ENCODE data around the gene AFF1.
"Not testable (repeated sequence)": the region's sequence is repeated elsewhere in the genome, so short reads cannot be mapped to it uniquely, and the experiment has no call there.

Gene AFF1

DNA sequence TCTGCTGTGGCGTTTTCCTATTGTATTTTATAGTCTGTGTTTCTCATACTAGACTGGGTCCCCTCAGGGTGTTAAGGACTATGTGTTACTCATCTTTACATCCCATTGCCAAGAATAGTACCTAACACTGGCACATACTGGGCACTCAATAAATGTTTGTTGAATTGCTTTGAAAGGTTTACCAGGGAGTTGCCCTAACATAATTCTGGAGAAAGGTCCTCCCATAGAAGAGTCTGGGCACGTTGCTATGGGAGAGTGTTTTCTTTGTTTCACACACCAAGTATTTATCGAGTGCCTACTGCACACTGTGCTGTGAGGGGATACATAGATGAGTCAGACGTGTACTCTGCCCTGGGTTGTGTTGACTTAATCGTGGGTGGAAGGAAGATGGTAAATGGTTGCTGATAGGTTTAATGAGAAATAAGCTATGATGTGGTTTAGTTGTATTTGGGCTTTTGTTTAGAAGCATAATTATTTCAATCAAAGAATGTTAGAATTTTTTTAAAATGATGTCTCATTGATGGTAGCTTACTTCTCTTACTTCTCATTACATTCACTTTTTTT is 42.9 kb downstream of the AFF1 start:
- DNase-seq (ENCODE audit: low spot score), result no peak

- DNase-seq (ENCODE audit: low spot score), result no peak
Measured at GRCh38 chr4:86978709-86979108, 43.9 kb downstream of the AFF1 start.

DNA sequence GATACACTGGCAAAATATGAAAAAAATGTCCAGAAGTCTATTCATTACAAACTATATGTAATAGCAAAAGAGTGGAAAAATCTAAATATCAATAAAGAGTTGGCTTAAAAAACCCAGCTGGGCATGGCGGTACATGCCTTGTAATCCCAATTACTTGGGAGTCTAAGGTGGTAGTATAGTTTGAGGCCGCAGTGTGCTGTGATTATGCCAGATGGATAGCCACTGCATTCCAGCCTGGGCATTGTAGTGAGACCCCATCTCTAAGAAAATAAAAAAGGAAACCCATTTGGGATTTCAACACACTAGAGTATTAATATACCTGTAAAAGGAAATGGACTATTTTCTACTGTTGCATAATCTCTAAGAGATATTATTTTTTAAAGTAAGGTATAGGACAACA is 45.4 kb downstream of the AFF1 start:
- no peak for DNase-seq (ENCODE audit: low spot score)

GRCh38 chr4:86981789-86982188 is 47.0 kb downstream of the AFF1 start:
- no peak for DNase-seq (ENCODE audit: low spot score)

- DNase-seq (ENCODE audit: low spot score), result not testable (repeated sequence)
Measured at GRCh38 chr4:86985852-86986251, 51.0 kb downstream of the AFF1 start.

GRCh38 chr4:86989658-86990057 is 54.8 kb downstream of the AFF1 start:
- DNase-seq (ENCODE audit: low spot score), result not testable (repeated sequence)

GRCh38 chr4:86990510-86990909 is 55.7 kb downstream of the AFF1 start:
- DNase-seq (ENCODE audit: low spot score), result no peak

- DNase-seq (ENCODE audit: low spot score), result no peak
Measured at GRCh38 chr4:86991994-86992393, 57.2 kb downstream of the AFF1 start.

GRCh38 chr4:86993909-86994681 is 59.3 kb downstream of the AFF1 start:
- DNase-seq (ENCODE audit: low spot score), result no peak

- DNase-seq (ENCODE audit: low spot score), result no peak
Measured at GRCh38 chr4:86994686-86995085, 59.9 kb downstream of the AFF1 start.

DNA sequence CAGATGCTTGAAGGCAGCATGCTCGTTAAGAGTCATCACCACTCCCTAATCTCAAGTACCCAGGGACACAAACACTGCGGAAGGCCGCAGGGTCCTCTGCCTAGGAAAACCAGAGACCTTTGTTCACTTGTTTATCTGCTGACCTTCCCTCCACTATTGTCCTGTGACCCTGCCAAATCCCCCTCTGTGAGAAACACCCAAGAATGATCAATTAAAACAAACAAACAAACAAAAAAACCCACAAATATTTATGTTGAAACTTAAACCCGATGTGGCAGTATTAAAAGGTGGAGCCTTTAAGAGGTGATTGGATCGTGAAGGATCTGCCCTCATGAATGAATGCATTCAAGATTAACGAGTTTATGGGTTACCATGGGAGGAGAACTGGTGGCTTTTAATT is 61.7 kb downstream of the AFF1 start:
- not testable (repeated sequence) for DNase-seq (ENCODE audit: low spot score)

DNA sequence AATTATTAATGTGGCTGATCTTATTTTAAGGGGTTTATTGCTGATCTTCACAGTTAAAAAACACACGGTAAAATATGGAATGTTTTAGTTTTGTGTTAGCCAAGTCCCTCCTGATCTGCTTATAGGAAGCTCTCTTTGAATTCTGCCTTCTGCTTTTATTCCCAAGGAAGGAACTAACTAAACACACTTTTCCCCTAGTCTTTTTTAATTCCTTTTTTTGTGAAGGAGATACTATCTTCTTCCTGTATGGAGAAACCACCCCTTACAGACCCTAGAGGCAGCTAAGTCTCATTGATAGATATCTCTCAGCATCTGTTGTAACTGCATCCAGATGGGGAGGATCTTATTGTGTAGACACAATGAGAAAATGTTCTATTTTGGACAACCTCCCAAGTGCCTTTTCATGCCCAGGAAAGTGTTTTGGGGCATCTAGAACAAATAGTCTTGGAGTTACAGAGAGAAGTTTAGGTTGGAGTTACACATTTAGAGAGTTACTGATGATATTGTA is 64.4 kb downstream of the AFF1 start:
- DNase-seq (ENCODE audit: low spot score), result no peak

- DNase-seq (ENCODE audit: low spot score), result no peak
Measured at GRCh38 chr4:87002682-87003043, 67.9 kb downstream of the AFF1 start.

GRCh38 chr4:87003266-87003665 is 68.5 kb downstream of the AFF1 start:
- no peak for DNase-seq (ENCODE audit: low spot score)

- no peak for DNase-seq (ENCODE audit: low spot score)
Measured at GRCh38 chr4:87005369-87005689, 70.5 kb downstream of the AFF1 start.

DNA sequence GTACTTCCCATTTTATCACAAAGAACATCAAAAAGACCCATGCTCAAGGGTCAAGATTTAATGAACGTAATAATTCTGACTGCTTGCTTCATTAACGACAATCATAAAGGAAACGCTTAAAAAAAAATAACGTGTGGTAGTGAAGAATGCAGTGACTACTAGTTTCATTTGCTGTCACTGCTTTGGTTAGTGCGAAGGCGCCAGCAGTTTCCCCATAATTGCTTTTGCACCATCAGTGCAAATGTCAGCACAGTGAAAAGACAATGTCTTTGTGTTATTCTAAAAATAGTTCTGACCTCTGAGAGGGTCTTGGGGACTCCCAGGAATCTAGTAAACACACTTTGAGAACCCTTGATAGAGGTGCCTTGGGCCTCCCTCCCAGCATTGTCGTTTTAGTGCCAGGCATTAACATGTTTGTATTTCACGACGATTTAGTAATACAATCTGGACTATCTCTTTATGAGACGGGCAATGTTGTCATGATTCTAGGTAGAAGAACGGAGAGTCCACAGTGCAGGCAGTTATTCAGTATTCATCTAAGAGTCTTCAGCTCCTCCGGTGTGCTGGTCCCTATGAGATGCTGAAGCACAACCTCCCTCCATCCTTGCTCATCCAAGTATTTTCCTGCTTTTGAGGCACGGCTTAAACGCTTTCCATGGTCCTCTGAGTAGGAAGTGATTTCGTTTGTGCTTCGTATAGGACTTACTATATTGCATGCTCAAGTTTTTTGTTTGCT is 71.0 kb downstream of the AFF1 start:
- DNase-seq (ENCODE audit: low spot score), result peak; percentile 45

DNA sequence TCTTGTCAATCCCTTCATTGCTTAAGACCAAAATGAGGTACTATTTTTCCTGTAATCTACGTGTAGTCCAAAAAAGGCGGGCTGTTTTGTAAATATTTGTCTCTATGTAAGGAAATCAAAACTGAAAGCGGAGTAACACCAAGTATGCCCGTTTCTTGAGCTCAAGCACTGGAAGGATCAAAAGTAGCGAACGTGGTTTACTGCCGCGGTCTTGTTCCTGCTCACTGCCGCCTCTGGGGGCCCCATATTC is 71.5 kb downstream of the AFF1 start:
- no peak for DNase-seq (ENCODE audit: low spot score)

DNA sequence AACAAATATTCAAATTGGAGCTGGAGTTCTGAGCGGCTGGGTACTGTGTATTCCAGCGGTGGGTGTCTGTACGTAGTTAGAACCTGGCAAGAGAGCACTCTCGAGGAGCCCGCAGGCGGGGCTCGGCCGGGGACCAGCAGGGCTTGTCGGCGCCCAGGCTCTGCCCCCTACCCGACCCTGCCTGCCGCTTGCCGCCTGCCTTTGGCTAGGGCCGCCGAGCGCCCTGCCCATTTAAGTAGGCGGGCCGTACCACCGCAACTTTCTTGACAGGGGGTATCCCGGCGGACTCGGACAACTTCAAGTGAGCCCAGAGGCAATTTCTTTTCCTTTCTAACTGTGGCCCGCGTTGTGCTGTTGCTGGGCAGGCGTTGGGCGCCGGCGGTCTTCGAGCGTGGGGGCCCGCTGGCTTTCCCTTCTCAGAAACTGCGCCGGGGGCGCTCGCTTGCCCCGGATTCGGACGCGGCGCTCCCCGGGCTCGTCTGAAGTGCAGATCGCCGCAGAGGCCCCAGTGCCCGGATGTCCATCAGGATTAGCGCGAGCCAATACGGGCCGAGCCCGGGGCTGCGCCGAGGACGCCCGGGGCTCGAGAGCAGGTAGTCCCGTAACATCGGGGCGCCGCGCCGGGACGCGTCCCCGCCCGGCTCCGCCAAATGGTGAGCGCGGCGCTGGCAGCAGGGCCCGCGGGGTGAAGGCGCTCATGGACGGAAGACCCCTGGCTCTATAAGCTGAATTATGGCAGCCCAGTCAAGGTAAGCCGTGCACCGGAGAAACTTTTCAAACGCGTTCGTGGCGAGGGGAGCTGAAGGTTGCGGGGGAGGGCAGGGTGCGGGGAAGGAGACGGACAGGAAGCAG is 72.1 kb downstream of the AFF1 start:
- DNase-seq (ENCODE audit: low spot score), result peak; percentile 92

DNA sequence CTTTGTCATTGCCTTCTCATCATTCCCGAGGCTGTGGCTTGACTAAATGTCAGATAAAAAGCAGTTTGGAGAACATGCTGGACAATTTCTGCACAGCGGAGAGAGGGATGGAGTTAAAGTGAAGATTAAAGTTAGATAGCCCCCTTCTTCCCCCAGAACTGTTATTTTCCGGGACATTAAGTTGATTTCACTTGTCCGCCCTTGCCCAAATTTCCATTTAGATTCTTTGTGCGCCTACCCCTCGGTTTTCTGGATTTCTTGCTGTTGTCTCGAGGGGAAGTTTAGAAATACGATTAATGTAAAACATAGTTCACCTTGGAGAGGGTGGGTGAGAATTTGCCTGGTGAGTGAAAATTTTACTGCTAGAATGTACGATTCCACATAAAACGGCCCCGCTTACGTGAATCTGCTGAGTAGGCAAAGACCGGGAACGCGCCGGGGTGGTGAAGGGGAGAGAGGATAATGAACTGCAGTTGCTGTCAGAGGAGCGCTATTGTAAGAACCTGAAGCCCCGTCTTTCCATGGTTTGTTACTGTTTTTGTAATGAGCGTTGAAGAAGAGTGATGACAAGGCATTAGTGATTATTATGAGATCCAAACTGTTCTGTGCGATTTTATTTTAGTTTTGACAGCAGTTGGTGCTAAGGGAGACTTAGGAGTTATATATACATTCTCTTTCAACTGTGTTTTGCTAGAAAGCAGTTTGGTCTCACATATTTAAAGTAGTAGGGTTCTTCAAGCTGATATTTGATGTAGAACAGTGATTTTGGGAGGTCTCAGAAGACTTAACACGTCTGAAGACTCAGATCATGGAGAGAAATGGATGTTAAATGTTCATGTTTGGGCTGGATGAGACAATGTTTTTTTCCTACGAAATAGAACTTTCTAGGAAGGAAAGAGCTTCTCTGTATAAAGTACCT is 73.0 kb downstream of the AFF1 start:
- DNase-seq (ENCODE audit: low spot score), result peak; percentile 60

DNA sequence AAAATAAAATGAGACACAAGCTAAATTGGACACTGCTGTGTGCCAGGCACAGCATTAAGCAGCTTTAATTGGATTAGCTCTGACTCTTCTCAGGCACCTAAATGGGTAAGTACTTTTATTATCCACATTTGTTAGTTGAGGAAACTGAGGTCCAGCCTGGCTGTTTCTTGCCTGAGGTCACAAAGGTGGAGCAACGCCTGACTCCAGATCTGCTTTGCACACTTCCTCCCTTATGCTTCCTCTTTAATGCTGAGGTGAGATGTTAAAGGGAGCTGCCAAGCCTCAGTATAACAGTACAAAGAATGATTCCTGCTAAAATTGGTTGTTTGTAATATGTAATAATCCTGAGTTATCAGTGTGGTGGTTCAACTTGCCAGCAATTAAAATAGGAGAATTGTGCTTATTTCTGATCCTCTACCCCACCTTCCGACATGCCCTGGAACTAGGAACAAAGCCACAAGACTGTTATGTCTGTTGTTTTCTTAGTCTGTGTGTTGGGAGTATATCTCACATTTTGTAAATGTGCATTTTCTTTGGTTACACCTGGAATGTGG is 74.4 kb downstream of the AFF1 start:
- no peak for DNase-seq (ENCODE audit: low spot score)

GRCh38 chr4:87010192-87010591 is 75.4 kb downstream of the AFF1 start:
- no peak for DNase-seq (ENCODE audit: low spot score)
